GM21717 (cell line): ENCODE measurements around the gene CAMK2A.
A peak's percentile ranks its signal among the peaks of the same experiment; 100 is the strongest.
"Not testable (repeated sequence)": the region's sequence is repeated elsewhere in the genome, so short reads cannot be mapped to it uniquely, and the experiment has no call there.

Source experiments
- ATAC-seq: cut with Tn5 transposase; IDR thresholded peaks from one replicate; pipeline ENCODE4 v1.9.1; 2021; ENCODE audit warnings: mild to moderate bottlenecking, moderate library complexity; ENCODE audit not compliant: unreplicated experiment

The CAMK2A gene

GRCh38 chr5:150239099-150239793 lies 50.3 kb downstream of the CAMK2A start:
- ATAC-seq: no peak

- no peak for ATAC-seq
Measured at GRCh38 chr5:150238646-150239045, 50.9 kb downstream of the CAMK2A start.

- ATAC-seq: no peak
Measured at GRCh38 chr5:150236981-150237754, 52.4 kb downstream of the CAMK2A start.

GRCh38 chr5:150236313-150236712 lies 53.3 kb downstream of the CAMK2A start:
- no peak for ATAC-seq

- no peak for ATAC-seq
Measured at GRCh38 chr5:150235500-150235854, 54.1 kb downstream of the CAMK2A start.

GRCh38 chr5:150234576-150235499 lies 54.7 kb downstream of the CAMK2A start:
- ATAC-seq: no peak

GRCh38 chr5:150233706-150234105 lies 55.9 kb downstream of the CAMK2A start:
- not testable (repeated sequence) for ATAC-seq

GRCh38 chr5:150230842-150231241 lies 58.7 kb downstream of the CAMK2A start:
- no peak for ATAC-seq

GRCh38 chr5:150229571-150229970 lies 60.0 kb downstream of the CAMK2A start:
- ATAC-seq: no peak

GRCh38 chr5:150227606-150228273 lies 61.8 kb downstream of the CAMK2A start:
- ATAC-seq: no peak

GRCh38 chr5:150227036-150227435 lies 62.5 kb downstream of the CAMK2A start:
- no peak for ATAC-seq

GRCh38 chr5:150224483-150225027 lies 65.0 kb downstream of the CAMK2A start:
- ATAC-seq: no peak

- ATAC-seq: no peak
Measured at GRCh38 chr5:150223474-150223873, 66.1 kb downstream of the CAMK2A start.

GRCh38 chr5:150222906-150223305 lies 66.7 kb downstream of the CAMK2A start:
- no peak for ATAC-seq

- no peak for ATAC-seq
Measured at GRCh38 chr5:150221471-150221870, 68.1 kb downstream of the CAMK2A start.

- ATAC-seq: no peak
Measured at GRCh38 chr5:150219861-150220260, 69.7 kb downstream of the CAMK2A start.

GRCh38 chr5:150219142-150219541 lies 70.4 kb downstream of the CAMK2A start:
- ATAC-seq: no peak

- no peak for ATAC-seq
Measured at GRCh38 chr5:150218693-150219035, 70.9 kb downstream of the CAMK2A start.

GRCh38 chr5:150217873-150218692 lies 71.5 kb downstream of the CAMK2A start:
- peak; percentile 82 for ATAC-seq

GRCh38 chr5:150217038-150217437 lies 72.5 kb downstream of the CAMK2A start:
- ATAC-seq: no peak
